Activated T-cell treated with anti-CD3 and anti-CD28 coated beads for 24 hours (primary cell): ENCODE measurements around the gene ALPL.
"Not testable (repeated sequence)": the region's sequence is repeated elsewhere in the genome, so short reads cannot be mapped to it uniquely, and the experiment has no call there.

Experiments
- DNase-seq: peaks from one replicate; pipeline ENCODE4 v3.0.0-alpha.2; 2020; ENCODE audit warnings: low read depth

ALPL gene

DNA sequence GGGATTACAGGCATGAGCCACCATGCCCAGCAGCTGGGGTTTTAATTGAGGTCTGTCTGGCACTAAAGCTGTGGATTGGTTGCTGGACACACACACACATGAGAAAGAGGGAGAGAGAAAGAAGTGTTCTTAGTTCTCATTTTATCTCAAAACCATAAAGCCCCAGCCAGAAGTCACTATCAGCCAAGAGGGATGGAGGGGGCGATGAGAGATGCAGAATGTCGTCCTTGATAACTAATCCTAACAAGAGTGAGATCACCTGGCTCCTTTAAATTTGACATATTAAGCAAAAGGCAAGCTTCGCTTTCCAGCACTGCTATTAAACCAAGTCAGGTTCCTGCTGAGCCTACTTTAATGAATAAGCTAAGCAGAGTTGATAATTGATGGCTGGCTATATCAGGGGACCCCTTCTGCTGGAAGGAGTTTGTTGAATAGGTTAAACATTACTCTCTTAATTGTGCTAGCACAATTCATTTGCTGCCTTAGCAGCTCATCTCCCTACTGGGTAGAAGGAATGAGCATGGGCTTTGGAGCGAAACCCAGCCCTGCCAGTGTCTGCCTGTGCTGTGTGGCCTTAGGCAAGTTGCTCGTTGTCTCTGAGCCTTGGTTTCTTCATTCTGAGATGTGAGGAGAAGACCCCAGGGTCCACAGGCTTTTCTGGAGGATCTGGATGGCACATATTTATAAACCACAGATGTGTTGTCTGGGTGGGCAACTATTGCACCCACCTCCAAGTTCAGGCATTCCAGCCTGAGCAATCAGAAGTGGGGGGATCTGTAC, 50.8 kb downstream of the ALPL start:
- DNase-seq = no peak

DNA sequence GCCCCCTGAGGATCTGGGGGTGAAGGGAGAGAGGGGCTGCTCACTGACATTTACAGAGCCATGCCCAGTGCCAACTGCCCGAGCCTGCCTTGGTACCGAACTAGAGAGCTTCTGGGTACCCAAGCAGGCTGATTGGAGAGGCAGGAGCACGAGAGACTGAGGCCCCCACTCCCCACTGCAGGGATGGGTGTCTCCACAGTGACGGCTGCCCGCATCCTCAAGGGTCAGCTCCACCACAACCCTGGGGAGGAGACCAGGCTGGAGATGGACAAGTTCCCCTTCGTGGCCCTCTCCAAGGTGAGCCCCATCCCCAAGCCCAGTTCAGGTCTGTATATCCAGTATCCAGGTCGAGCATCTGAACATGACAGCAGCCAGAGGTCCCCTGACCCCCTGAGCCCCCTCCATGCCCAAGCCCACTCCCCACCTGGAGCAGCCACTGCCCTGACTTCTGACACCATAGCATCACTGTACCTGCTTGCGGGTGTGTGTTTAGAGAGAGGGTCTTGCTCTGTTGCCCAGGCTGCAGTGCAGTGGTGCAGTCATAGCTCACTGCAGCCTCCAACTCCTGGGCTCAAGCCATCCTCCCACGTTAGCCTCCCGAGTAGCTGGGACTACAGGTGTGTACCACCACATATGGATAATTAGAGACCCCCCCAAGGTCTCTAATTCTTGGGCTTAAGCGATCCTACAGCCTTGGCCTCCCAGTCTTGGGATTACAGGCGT, 51.9 kb downstream of the ALPL start:
- no peak for DNase-seq

DNA sequence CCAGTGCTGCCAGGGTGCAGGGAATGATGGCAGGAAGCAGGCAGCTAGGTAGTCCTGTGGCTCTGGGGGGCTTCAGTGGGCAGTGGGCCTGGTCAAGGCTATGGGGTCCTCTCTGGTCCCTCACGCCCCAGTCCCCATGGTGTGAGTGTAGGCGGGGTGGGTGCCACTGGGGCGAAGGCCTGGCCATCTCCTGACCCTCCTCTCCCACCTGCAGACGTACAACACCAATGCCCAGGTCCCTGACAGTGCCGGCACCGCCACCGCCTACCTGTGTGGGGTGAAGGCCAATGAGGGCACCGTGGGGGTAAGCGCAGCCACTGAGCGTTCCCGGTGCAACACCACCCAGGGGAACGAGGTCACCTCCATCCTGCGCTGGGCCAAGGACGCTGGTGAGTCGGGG, 53.7 kb downstream of the ALPL start:
- no peak for DNase-seq

DNA sequence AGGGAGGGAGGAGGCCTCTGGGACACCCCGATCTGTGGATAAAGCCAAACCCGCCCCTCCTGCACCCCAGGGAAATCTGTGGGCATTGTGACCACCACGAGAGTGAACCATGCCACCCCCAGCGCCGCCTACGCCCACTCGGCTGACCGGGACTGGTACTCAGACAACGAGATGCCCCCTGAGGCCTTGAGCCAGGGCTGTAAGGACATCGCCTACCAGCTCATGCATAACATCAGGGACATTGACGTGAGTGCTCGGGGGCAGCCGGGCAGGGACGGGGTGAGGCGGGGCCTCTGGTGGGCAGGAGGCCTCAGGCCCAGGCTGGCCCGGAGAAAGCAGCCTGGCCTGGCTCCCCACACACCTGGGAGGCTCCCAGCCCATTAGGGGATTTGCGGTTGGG, 54.7 kb downstream of the ALPL start:
- no peak for DNase-seq

DNA sequence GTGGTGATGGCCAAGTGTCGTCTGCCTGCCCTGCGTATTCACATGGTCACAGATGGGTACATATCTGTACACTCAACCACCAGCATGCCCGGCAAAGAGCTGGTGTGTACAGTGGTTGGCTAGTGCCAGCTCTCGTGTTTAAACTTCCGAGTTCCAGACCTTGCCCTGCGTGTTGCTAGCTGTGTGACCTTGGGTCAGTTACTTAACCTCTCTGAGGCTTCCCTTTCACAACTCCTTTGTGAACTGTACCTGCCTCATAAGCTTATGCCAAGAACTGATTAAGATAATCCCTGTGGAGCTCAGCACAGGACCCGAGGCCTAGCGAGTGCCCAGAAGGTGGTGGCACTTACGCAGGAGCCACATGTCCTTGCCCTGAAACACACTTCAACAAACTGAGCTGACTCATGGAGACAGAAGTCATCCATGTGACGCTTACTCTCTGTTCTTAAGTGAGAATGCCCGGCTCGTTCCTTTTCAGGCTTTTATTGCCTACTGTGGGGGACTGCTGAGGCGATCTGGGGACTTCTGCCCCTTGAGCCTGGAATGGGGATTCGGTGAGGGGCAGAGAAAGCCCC, 55.4 kb downstream of the ALPL start:
- no peak for DNase-seq

DNA sequence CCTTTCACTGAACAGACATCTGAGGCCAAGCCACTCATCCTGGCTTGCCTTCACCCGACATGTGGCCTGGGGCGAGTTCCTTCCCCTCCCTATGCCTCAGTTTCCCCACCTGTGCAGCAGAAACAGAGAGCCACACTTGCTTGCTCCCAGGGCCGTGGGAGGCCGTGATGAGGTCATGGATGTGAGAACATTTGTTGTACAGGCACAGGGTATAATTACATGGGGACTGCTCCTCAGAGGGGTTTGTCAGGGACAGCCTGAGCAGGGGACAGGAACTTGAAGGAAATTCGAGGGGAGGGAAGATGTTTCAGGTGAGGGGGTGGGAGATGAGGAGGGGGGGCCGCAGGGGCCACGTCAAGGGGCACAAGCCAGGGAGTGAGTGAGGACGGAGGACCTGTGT, 56.1 kb downstream of the ALPL start:
- DNase-seq = no peak

DNA sequence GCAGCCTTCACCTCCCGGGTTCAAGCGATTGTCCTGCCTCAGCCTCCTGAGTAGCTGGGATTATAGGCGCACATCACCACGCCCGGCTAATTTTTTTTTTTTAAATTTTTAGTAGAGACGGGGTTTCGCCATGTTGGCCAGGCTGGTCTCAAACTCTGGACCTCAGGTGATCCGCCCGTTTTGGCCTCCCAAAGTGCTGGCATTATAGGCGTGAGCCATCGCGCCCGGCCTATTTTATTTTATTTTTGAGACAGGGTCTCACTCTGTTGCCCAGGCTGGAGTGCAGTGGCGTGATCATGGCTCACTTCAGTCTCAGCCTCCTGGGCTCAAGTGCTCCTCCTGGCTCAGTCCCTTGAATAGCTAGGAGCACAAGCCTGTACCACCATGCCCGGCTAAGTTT, 57.1 kb downstream of the ALPL start:
- DNase-seq = not testable (repeated sequence)

DNA sequence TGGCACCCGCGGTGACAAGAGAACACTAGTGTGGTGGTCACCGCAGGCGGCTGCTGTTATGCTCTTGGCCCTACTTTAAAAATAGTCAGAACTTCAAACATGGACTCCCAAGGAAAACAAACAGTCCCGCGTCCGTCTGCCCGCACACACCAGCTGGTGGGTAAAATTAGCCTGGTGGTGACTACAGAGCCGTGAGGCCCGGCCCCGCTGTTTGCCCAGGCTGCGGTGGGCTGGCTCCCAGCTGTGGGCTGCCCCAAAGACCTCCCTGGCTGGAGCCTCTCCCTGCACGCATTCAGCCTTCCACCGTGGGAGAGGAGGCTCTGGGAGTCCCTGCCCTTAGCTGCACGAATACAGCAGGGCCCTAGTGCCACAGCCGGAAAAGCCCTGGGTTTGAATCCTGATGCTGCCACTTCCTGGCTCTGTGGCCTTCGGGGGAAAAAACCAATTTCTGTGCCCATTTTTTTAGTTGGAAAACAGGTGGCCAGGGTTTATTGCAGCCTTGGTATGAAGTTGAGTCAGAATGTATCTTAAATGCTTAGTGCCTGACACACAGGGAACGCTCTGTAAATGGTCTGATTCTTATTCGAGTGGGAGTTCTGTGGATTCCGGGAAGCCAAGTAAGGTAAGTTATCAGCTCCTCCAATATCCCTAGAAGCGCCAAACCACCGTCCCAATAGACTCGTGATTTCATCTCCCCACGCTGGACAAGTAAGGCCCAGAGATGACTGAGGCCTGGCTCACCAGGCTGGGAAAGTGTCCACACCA, 58.2 kb downstream of the ALPL start:
- DNase-seq = no peak

DNA sequence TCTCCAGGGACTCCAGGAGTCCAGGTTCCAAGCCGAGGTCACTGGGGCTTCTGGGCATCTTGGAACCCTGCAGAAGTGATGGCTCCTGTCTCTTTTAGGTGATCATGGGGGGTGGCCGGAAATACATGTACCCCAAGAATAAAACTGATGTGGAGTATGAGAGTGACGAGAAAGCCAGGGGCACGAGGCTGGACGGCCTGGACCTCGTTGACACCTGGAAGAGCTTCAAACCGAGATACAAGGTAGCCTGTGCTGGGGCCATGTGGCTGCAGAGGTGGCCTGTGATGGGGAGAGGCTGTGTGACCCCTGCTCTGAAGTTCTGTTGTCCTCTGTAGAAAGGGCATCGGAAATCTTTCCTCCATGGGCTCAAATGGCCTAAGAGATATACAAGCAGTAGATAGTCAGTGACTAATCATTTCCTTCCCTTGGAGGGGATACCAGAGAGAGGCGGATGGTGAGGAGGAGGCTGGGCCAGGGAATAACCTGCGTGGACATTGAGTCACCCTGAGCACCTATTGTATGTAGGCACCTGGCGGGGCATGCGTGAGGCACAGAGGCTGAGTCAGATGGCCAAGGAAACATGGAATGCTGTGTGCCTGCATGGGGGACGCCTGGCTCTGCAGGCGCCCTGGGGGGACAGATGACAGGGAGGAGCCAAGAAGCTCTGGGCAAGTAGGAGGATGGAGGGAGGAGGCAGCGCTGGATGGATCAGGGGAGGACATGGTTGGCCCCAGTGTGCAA, 59.0 kb downstream of the ALPL start:
- DNase-seq = no peak

DNA sequence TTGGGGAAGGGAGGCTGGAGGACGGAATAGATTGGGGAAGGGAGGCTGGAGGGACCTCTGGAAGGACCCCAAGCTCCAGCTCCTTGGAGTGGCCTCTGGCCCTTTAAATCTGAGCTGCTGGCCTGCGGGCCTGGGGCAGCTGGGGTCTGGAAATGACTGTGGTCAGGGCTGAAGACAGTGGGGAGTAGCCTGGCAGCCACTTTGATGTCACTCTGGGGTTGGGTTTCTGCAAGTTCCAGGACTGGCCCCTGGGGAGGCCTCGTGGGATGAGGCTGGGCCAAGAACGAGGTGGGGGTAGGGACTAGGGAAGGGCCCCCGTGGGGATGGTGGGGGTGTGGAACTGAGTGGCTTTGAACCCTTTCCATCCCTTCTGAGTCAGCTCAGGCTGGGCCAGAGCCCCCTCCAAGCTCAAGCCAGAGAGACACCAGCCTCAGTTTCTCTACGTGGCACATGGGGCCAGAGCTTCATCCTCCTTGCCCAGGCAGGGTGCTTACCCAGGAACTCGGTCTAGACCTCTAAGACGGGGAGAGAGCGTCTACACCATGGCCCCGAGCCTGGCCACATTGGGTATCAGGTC, 59.7 kb downstream of the ALPL start:
- no peak for DNase-seq

DNA sequence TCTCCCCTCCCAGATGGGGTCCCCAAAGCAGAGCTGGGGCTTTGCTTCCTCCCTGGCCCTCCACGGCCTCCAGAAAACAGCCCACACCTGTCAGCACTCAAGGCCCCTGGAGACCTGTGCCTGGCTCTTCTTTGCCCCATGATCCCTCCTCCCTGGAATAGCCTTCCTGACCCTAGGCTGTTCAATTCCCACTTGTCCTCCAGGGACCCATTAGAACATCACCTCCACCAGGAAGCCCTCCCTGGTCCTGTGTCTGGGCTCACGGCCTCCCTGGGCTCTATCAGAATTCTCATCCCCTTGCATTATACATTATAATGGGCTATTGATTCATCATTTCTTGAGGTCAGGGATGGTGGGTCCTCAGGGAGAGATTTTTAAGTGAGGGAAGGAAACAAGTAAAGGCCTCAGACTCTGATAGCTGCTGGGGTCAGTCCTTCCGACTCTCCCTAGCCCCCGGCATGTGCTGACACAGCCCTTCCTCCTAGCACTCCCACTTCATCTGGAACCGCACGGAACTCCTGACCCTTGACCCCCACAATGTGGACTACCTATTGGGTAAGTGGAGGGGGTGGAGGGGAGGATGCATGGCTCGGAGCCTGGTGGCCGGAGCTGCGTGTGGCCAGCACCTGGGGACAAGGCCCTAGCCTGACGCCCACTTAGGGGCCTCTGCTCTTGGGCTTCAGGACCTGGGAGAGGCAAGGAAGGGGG, 60.8 kb downstream of the ALPL start:
- no peak for DNase-seq

DNA sequence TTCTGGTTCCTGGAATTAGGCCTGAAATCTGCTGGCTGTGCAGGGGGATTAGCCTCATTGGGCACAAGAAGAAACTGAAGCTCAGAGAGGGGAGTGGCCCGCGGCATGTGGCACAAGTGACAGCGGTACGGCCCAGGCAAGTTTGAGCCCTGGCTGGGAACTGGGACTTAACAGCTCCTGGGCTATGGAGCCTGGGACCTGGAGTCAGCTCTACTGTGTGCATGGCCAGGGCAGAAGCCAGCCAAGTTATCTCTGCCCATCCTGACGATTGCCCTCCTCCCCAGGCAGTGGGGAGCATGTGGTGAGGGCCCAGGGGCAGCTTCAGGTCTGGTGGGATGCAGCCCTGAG, 61.3 kb downstream of the ALPL start:
- DNase-seq = no peak

DNA sequence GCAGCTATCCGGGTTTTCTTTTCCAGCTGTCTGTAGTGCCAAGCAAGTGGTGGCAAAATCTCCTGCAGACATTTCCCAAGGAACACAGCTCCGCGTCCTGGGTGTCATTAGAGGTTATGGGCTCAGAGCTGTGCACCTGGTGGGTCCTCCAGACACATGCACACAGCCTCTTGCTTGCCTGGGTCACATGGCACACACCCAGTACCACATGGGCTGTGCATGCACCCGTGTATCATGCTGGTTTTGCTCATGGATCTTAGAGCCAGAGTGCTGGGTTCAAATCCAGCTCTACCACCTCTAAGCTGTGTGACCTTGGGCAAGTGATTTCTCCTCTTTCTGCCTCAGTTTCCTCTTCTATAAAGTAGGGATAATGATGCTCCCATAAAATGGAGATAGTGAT, 61.7 kb downstream of the ALPL start:
- no peak for DNase-seq

DNA sequence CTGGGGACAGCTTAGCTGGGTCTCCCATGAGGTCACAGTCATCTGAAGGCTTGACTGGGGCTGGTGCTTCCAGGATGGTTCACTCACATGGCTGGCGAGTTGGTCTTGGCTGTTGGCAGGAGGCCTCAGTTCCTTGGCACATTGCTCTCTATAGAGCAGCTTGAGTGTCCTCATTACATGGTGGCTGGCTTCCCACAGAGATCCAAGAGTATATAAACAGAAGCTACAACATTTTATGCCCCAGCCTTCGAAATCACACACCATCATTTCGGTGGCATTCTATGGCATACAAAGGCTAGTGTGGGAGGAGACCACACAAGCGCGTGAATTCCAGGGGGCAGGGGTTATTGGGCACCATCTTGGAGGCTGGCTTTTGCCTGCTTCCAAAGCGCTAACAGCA, 63.0 kb downstream of the ALPL start:
- no peak for DNase-seq

DNA sequence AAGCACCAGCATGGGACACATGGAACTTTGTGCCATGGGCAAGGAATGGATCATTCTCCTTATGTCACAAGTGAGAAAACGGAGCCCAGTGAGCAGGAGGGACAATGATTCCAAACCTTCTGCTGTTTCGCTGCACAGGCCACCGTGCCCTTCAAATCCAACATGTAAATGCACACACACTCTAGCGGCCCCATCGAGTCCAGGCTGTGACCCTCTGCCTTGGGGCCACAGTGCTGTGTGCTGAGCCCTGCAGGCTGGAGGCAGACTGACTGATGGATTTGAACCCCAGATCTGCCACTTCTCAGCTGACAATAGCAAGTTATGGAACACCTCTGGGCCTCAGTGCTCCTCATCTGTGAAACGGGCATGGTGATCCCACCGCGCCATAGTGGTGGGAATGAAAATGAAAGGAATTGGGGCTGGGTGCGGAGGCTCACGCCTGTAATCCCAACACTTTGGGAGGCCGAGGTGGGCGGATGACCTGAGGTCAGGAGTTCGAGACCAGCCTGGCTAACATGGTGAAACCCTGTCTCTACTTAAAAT, 63.6 kb downstream of the ALPL start:
- DNase-seq = no peak

DNA sequence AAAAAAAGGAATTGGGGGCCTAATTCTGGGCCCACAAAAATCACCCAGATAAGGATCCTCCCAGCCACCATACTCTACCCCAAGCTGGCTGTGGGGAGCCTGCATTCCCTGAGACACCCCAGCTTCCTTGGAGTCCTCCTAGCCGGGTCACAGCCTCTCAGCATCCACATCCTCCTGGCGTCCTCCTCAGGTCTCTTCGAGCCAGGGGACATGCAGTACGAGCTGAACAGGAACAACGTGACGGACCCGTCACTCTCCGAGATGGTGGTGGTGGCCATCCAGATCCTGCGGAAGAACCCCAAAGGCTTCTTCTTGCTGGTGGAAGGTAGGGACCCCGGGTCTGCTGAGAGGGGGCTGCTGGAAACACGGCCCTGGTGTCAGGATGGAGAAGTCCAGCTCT, 64.3 kb downstream of the ALPL start:
- no peak for DNase-seq

DNA sequence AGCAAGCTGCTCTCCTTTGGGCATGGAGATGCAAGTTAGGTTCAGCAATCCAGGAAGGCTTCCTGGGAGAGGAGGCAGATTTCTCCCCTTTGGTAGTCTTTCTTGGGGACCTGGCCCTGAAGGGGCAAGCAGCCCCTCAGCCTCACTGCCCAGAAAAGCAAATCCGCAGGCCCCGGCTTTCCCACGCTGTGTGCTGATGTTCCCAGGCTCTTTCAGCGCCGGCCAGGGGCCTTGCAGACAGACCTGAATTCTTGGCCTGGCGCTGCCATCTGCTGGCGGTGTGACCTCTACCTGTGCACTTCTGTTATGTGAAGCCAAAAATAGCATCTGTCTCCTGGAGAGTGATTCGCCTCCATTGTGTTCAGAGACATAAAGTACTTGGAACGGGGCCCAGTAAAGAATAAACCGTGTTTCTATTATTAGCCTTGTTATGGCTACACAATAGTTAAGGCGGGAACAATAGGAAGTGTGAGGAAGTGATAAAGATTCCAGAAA, 64.8 kb downstream of the ALPL start:
- no peak for DNase-seq

DNA sequence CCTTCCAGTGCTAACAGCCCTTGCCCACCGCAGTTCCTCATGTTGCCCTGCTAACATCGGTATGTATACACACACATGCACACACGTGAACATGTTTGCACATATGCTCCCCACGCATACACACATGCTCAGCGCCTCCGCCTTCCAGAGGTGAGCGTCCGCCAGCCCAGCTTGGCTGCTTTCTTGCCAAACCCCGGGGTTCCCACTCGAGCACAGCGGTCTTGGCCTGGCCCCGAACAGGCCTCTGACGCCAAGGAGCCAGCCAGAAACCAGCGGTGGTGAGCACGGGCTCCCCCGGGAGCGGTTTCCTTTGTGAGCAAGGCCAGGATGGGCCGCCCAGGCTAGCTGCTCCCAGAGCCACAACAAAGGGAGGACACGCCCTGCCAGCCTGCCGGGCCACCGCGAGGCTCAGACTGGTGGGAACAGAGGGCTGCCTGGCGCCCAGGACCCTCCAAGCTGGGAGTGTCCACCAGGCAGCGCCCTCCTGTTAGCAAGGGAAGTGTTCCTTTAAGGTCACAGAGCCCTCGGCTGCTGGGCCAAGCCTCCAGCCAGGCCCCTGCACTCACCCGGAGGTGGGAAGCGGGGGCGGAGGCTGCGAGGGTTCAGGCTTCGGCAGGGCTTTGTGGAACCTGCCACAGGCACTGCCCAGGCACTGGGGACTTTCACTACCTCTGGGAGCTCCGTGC, 65.4 kb downstream of the ALPL start:
- no peak for DNase-seq

DNA sequence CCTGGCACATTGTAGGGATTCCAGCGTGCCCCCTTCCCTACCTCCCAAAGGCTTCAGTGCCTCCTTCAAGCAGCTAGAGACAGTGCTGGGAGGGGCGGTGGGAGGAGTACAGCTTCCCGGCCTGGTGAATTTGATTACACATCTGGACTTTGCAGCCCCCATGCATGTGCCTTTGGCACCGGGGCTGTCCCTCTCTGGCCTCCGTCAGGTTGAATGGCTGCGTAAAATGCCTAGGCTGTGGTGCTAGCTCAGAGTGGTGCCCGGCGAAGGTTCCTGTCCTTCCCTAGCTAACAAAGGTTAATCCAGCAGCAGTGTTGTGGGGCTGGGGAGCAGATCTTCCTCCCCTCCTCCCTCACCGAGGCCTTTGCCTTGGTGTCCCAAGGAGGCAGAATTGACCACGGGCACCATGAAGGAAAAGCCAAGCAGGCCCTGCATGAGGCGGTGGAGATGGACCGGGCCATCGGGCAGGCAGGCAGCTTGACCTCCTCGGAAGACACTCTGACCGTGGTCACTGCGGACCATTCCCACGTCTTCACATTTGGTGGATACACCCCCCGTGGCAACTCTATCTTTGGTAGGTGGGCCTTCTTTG, 66.2 kb downstream of the ALPL start:
- no peak for DNase-seq
